ENCODE measurements around the gene GNG13.
A peak's percentile ranks its signal among the peaks of the same experiment; 100 is the strongest.

The GNG13 gene

DNA sequence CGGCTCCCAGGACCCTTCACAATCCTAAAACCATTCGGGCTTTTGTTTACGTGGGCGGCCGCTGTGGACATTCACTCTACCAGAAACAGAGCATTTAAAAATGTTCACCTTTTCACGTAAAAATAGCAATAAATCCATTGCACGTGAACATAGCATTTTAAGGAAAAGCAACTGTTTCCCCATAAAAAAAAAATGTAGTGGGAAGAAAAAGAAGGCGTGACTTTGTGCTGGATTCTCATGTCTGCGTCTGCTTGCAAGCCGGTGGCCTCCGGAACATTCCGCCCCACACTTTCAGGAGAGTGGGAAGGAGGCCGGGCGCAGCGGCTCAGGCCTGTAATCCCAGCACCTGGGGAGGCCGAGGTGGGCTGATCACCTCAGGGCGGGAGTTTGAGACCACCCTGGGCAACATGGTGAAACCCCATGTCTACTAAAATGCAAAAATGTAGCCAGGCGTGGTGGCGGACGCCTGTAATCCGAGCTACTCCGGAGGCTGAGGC, 13.4 kb upstream of the GNG13 start:
- peak; percentile 3 for TF ChIP-seq CTCF (IDR thresholded peaks at IDR 0.05)

- peak; percentile 82 for TF ChIP-seq CTCF (IDR thresholded peaks at IDR 0.05)
These were observed 12.8 kb upstream of the GNG13 start for GRCh38 chr16:813204-813915.

GRCh38 chr16:808085-808386, 7.5 kb upstream of the GNG13 start:
- TF ChIP-seq CTCF (IDR thresholded peaks at IDR 0.05): no peak

GRCh38 chr16:807347-808084, 7.0 kb upstream of the GNG13 start:
- no peak for TF ChIP-seq CTCF (IDR thresholded peaks at IDR 0.05)

- no peak for TF ChIP-seq CTCF (IDR thresholded peaks at IDR 0.05)
These were observed 4.9 kb upstream of the GNG13 start for GRCh38 chr16:805474-805873.

DNA sequence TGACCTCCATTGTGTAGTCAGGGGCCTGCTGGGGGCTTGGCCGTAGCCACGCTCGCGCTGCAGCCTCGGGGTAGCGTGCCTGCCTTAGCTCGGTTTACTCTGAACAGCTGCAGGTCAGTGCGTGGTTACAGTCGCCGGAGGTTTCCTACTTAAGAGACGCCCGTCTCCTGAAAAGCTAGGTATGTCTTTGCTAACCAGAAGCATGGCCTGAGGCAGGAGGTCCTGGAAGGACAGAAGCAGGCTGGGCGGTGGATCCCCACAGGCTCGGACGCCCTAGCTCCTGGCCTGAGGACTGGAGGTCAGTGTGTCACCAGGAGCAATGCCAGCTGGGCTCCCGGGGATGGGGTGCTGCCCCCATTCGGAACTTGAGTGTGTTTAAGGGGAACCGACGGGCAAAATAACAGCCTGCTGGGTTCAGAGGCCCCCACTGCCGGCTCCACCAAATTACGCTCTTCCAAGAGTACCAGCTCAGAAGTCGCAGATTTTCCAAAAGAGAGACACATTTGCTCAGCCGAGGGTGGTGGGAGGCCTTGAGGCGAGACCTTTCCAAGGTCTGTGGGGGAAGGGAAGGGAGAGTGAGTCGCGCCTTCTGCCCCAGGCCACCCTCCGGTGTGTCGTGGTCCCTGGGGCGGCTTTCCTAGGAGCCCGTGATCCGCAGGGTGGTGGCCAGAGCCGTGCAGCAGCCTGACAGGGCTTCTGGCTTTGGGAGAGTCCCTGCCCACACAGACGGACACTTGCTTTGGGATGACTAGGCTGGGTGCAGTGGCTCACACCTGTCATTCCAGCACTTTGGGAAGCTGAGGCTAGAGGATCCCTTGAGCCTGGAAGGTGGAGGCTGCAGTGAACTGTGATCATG, 3.9 kb upstream of the GNG13 start:
- no peak for TF ChIP-seq CTCF (IDR thresholded peaks at IDR 0.05)

- no peak for TF ChIP-seq CTCF (IDR thresholded peaks at IDR 0.05)
These were observed 3.2 kb upstream of the GNG13 start for GRCh38 chr16:803754-804080.
